SU-DHL-6 (cell line): ENCODE data around the gene LTBP4.

Experiments used
- EZH2phosphoT487 ChIP-seq: fragments of 200-600 bp; sonication (generic), shearing (Covaris generic); conservative IDR thresholded peaks from 2 replicates; pipeline ENCODE4 v1.6.1; 2018; ENCODE audit warnings: mild to moderate bottlenecking, antibody characterized with exemption, low read length, moderate library complexity, mixed read lengths
- TF ChIP-seq, protein P1 (sequence below): fragments of 200-600 bp; sonication (generic); IDR thresholded peaks from one replicate; pipeline ENCODE4 v1.5.1; 2017; ENCODE audit warnings: antibody characterized with exemption, mild to moderate bottlenecking, low read length, moderate library complexity; ENCODE audit not compliant: insufficient read depth, poor library complexity, severe bottlenecking

DNA sequence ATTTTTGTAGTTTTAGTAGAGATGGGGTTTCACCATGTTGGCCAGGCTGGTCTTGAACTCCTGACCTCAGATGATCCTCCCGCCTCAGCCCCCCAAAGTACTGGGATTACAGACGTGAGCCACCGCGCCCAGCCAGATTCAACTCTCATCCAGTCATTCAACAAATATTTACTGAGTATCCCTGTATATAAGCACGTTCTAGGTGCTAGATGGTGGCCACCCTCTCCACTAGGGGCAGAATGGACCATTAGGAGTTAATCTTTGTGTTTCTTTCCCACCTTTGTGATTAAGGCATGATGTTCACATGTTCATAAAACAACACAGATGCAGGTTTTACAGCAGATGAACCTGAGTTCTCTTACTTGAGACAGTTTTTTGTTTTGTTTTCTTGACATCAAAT, 17.2 kb upstream of the LTBP4 start:
- TF ChIP-seq, protein P1, sequence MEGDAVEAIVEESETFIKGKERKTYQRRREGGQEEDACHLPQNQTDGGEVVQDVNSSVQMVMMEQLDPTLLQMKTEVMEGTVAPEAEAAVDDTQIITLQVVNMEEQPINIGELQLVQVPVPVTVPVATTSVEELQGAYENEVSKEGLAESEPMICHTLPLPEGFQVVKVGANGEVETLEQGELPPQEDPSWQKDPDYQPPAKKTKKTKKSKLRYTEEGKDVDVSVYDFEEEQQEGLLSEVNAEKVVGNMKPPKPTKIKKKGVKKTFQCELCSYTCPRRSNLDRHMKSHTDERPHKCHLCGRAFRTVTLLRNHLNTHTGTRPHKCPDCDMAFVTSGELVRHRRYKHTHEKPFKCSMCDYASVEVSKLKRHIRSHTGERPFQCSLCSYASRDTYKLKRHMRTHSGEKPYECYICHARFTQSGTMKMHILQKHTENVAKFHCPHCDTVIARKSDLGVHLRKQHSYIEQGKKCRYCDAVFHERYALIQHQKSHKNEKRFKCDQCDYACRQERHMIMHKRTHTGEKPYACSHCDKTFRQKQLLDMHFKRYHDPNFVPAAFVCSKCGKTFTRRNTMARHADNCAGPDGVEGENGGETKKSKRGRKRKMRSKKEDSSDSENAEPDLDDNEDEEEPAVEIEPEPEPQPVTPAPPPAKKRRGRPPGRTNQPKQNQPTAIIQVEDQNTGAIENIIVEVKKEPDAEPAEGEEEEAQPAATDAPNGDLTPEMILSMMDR, result no peak
- no peak for TF ChIP-seq EZH2phosphoT487
